ENCODE data around the gene DOCK3.
A peak's percentile ranks its signal among the peaks of the same experiment; 100 is the strongest.
"Not testable (repeated sequence)": the region's sequence is repeated elsewhere in the genome, so short reads cannot be mapped to it uniquely, and the experiment has no call there.

Gene DOCK3

GRCh38 chr3:50913260-50913659, 238.5 kb downstream of the DOCK3 start:
- FAIRE-seq = no peak

- FAIRE-seq = not testable (repeated sequence)
Observed at GRCh38 chr3:50922071-50922470, 247.3 kb downstream of the DOCK3 start.

- FAIRE-seq = no peak
Observed at GRCh38 chr3:50923955-50924354, 249.2 kb downstream of the DOCK3 start.

- no peak for FAIRE-seq
Observed at GRCh38 chr3:50924638-50925037, 249.9 kb downstream of the DOCK3 start.

GRCh38 chr3:50926868-50927267, 252.1 kb downstream of the DOCK3 start:
- no peak for FAIRE-seq

- no peak for FAIRE-seq
Observed at GRCh38 chr3:50930371-50931208, 255.9 kb downstream of the DOCK3 start.

GRCh38 chr3:50932918-50933317, 258.2 kb downstream of the DOCK3 start:
- not testable (repeated sequence) for FAIRE-seq

GRCh38 chr3:50936389-50936788, 261.7 kb downstream of the DOCK3 start:
- FAIRE-seq = no peak

GRCh38 chr3:50947419-50947818, 272.7 kb downstream of the DOCK3 start:
- FAIRE-seq = no peak

GRCh38 chr3:50950591-50950990, 275.9 kb downstream of the DOCK3 start:
- no peak for FAIRE-seq

GRCh38 chr3:50953825-50954414, 279.2 kb downstream of the DOCK3 start:
- FAIRE-seq = no peak

GRCh38 chr3:50961386-50961785, 286.7 kb downstream of the DOCK3 start:
- FAIRE-seq = no peak

- peak; percentile 51 for FAIRE-seq
Observed at GRCh38 chr3:50971487-50971924, 296.8 kb downstream of the DOCK3 start.

GRCh38 chr3:50972029-50972428, 297.3 kb downstream of the DOCK3 start:
- FAIRE-seq = no peak

GRCh38 chr3:50978586-50978985, 303.9 kb downstream of the DOCK3 start:
- FAIRE-seq = not testable (repeated sequence)

- no peak for FAIRE-seq
Observed at GRCh38 chr3:50978991-50979667, 304.4 kb downstream of the DOCK3 start.

- no peak for FAIRE-seq
Observed at GRCh38 chr3:50982540-50983325, 308.0 kb downstream of the DOCK3 start.

GRCh38 chr3:50983887-50984286, 309.2 kb downstream of the DOCK3 start:
- no peak for FAIRE-seq

GRCh38 chr3:50985893-50986292, 311.2 kb downstream of the DOCK3 start:
- FAIRE-seq = no peak

GRCh38 chr3:50986726-50987125, 312.0 kb downstream of the DOCK3 start:
- no peak for FAIRE-seq

GRCh38 chr3:50994537-50994936, 319.8 kb downstream of the DOCK3 start:
- no peak for FAIRE-seq

- no peak for FAIRE-seq
Observed at GRCh38 chr3:50995085-50995824, 320.5 kb downstream of the DOCK3 start.
